H9 (cell line): ENCODE measurements around the gene TFF3. TPM values are rescaled to one million over a fixed set of nuclear protein-coding genes. Genes with fewer than 3 reads are reported as not detected.

Source experiments
- DNase-seq: peaks from one replicate; pipeline ENCODE4 v3.0.0-alpha.2; 2017
- H2AFZ ChIP-seq: one replicate; pipeline ENCODE4 v1.6.1; 2013; ENCODE audit warnings: mild to moderate bottlenecking, low read length, control low read depth, moderate library complexity
- H2AK5ac ChIP-seq: 2 replicates; pipeline ENCODE4 v1.6.1; 2013; ENCODE audit warnings: low read length, control low read depth, mixed read lengths; ENCODE audit not compliant: insufficient read length
- H2BK120ac ChIP-seq: one replicate; pipeline ENCODE4 v1.6.1; 2013; ENCODE audit warnings: low read depth, mild to moderate bottlenecking, low read length, control low read depth, inconsistent platforms; ENCODE audit not compliant: poor library complexity, severe bottlenecking
- H2BK12ac ChIP-seq: 2 replicates; pipeline ENCODE4 v1.6.1; 2013; ENCODE audit warnings: low read length, control low read depth, mixed read lengths, low read depth; ENCODE audit not compliant: insufficient read length
- H2BK15ac ChIP-seq: 2 replicates; pipeline ENCODE4 v1.6.1; 2013; ENCODE audit warnings: low read depth, low read length, control low read depth
- H2BK20ac ChIP-seq: one replicate; pipeline ENCODE4 v1.6.1; 2013; ENCODE audit warnings: low read depth, mild to moderate bottlenecking, low read length, control low read depth, inconsistent platforms; ENCODE audit not compliant: poor library complexity, severe bottlenecking
- H2BK5ac ChIP-seq: 2 replicates; pipeline ENCODE4 v1.6.1; 2013; ENCODE audit warnings: low read length, control low read depth, mixed read lengths; ENCODE audit not compliant: insufficient read length
- H3K14ac ChIP-seq: 2 replicates; pipeline ENCODE4 v1.6.1; 2013; ENCODE audit warnings: low read length, control low read depth; ENCODE audit not compliant: insufficient read depth
- H3K18ac ChIP-seq: 2 replicates; pipeline ENCODE4 v1.6.1; 2013; ENCODE audit warnings: low read depth, mild to moderate bottlenecking, mixed read lengths, low read length, control low read depth; ENCODE audit not compliant: insufficient read length
- H3K23ac ChIP-seq: 2 replicates; pipeline ENCODE4 v1.6.1; 2013; ENCODE audit warnings: low read length, control low read depth, mixed read lengths, low read depth; ENCODE audit not compliant: insufficient read length
- H3K23me2 ChIP-seq: 2 replicates; pipeline ENCODE4 v1.6.1; 2013; ENCODE audit warnings: low read depth, mild to moderate bottlenecking, mixed read lengths, low read length, control low read depth; ENCODE audit not compliant: insufficient read length, poor library complexity, severe bottlenecking
- H3K27ac ChIP-seq: 2 replicates; pipeline ENCODE4 v1.5.1; 2013; ENCODE audit warnings: low read length, control low read depth, mixed read lengths, low read depth; ENCODE audit not compliant: insufficient read length
- H3K27me3 ChIP-seq: 2 replicates; pipeline ENCODE4 v1.6.1; 2013; ENCODE audit warnings: low read length, control low read depth, inconsistent platforms; ENCODE audit not compliant: insufficient read depth
- H3K4ac ChIP-seq: 2 replicates; pipeline ENCODE4 v1.6.1; 2013; ENCODE audit warnings: low read depth, mild to moderate bottlenecking, control low read depth, inconsistent platforms, low read length, moderate library complexity
- H3K4me1 ChIP-seq: 2 replicates; pipeline ENCODE4 v1.6.1; 2013; ENCODE audit warnings: low read length, control low read depth, inconsistent platforms; ENCODE audit not compliant: insufficient read depth
- H3K4me2 ChIP-seq: 2 replicates; pipeline ENCODE4 v1.6.1; 2013; ENCODE audit warnings: low read length, control low read depth, mixed read lengths; ENCODE audit not compliant: insufficient read length, insufficient read depth
- H3K56ac ChIP-seq: 2 replicates; pipeline ENCODE4 v1.6.1; 2013; ENCODE audit warnings: low read depth, mild to moderate bottlenecking, mixed read lengths, low read length, control low read depth; ENCODE audit not compliant: insufficient read length
- H3K79me1 ChIP-seq: 2 replicates; pipeline ENCODE4 v1.6.1; 2013; ENCODE audit warnings: low read depth, mild to moderate bottlenecking, moderate library complexity, low read length, control low read depth, inconsistent platforms; ENCODE audit not compliant: insufficient read depth, poor library complexity, severe bottlenecking
- H3K79me2 ChIP-seq: 2 replicates; pipeline ENCODE4 v1.6.1; 2013; ENCODE audit warnings: low read length, control low read depth, inconsistent platforms; ENCODE audit not compliant: insufficient read depth
- H3K9ac ChIP-seq: 2 replicates; pipeline ENCODE4 v1.6.1; 2013; ENCODE audit warnings: low read length, control low read depth, mixed read lengths; ENCODE audit not compliant: insufficient read length; ENCODE audit errors: extremely low read depth
- H3K9me3 ChIP-seq: one replicate; pipeline ENCODE4 v1.6.1; 2013; ENCODE audit warnings: low read depth, low read length, inconsistent platforms; ENCODE audit not compliant: control insufficient read depth
- H3T11ph ChIP-seq: one replicate; pipeline ENCODE4 v1.6.1; 2013; ENCODE audit warnings: mild to moderate bottlenecking, low read length, control low read depth, inconsistent platforms
- H4K20me1 ChIP-seq: one replicate; pipeline ENCODE4 v1.6.1; 2013; ENCODE audit not compliant: control insufficient read depth, insufficient read length, insufficient read depth
- H4K5ac ChIP-seq: 2 replicates; pipeline ENCODE4 v1.6.1; 2013; ENCODE audit warnings: low read depth, mild to moderate bottlenecking, mixed read lengths, low read length, control low read depth; ENCODE audit not compliant: insufficient read length
- H4K8ac ChIP-seq: replicated peaks from 2 replicates; pipeline ENCODE4 v1.6.1; 2013; ENCODE audit warnings: low read length, control low read depth, mixed read lengths, low read depth; ENCODE audit not compliant: insufficient read length
- H4K91ac ChIP-seq: 2 replicates; pipeline ENCODE4 v1.6.1; 2013; ENCODE audit warnings: low read depth, mild to moderate bottlenecking, moderate library complexity, mixed read lengths, low read length, control low read depth; ENCODE audit not compliant: insufficient read length
- H3K27ac Mint-ChIP-seq, 3 experiments: 2 replicates in 2 of 3; 3 replicates in 1 of 3; pipeline ENCODE4 v1.8.0; 2020 to 2021; ENCODE audit warnings: mixed read lengths in 3 of 3, mild to moderate bottlenecking in 1 of 3, moderate library complexity in 1 of 3
- H3K27me3 Mint-ChIP-seq: 2 replicates; pipeline ENCODE4 v1.8.0; 2021; ENCODE audit warnings: low read depth, mild to moderate bottlenecking, moderate library complexity, mixed read lengths
- H3K36me3 Mint-ChIP-seq, 3 experiments: 2 replicates in 2 of 3; 3 replicates in 1 of 3; pipeline ENCODE4 v1.8.0; 2020 to 2021; ENCODE audit warnings: low read depth in 3 of 3, mixed read lengths in 3 of 3; ENCODE audit not compliant: insufficient read depth in 1 of 3
- H3K4me1 Mint-ChIP-seq, 2 experiments: 2 replicates each; pipeline ENCODE4 v1.8.0; 2020; ENCODE audit warnings: mixed read lengths in 2 of 2
- H3K4me3 Mint-ChIP-seq, 2 experiments: 2 replicates in 1 of 2; 3 replicates in 1 of 2; pipeline ENCODE4 v1.8.0; 2020 to 2021; ENCODE audit warnings: mild to moderate bottlenecking in 2 of 2, mixed read lengths in 2 of 2, moderate library complexity in 1 of 2
- H3K9me3 Mint-ChIP-seq, 2 experiments: 2 replicates in 1 of 2; 3 replicates in 1 of 2; pipeline ENCODE4 v1.8.0; 2020; ENCODE audit warnings: mild to moderate bottlenecking in 2 of 2, mixed read lengths in 2 of 2, moderate library complexity in 1 of 2
- WGBS: extraction: QIAGEN DNeasy Blood & Tissue Kit; methylation state at CpG from one replicate; pipeline ENCODE4 v1.1.7; 2013; ENCODE audit warnings: missing lambda C conversion rate, low lambda C conversion rate, mixed read lengths; ENCODE audit not compliant: insufficient read length; ENCODE audit errors: extremely low coverage; 5-methylcytosine and 5-hydroxymethylcytosine counted together
- total RNA-seq: library from RNA; stranded (reverse); gene quantifications from 2 replicates; pipeline ENCODE4 v1.2.1, GENCODE V29; 2021
- TF ChIP-seq, protein P1 (sequence below): fragments of 200-600 bp; sonication (generic); conservative IDR thresholded peaks from 3 replicates; pipeline ENCODE4 v1.8.0; 2021; ENCODE audit warnings: antibody characterized with exemption, mild to moderate bottlenecking

The TFF3 gene
- total RNA-seq, 1 experiment from 2014 or later, result 1.5 TPM

GRCh38 chr21:42319851-42320572 lies 4.8 kb upstream of the TFF3 start:
- no peak overlapping the region for H4K91ac ChIP-seq
- H2BK5ac ChIP-seq, result no peak overlapping the region
- no peaks in the 10 kb centered on the region for H3K79me1 ChIP-seq
- Mint-ChIP-seq H3K9me3 (peaks cover 0 to 2% of the 10 kb centered on the region in 2 experiments; a peak in 1 of 5 replicates), H3K36me3 (no peaks in the 10 kb centered on the region), H3K4me3 (no peak overlapping the region), H3K4me1 (peaks cover 35 to 37% of the 10 kb centered on the region in 2 experiments), H3K27ac (no peak overlapping the region), H3K27me3 (peaks cover 3% of the 10 kb centered on the region; the same call in 1 of the 2 replicates)
- H3K23me2 ChIP-seq, result no peaks in the 10 kb centered on the region
- no peak overlapping the region for H3T11ph ChIP-seq
- no CpG with 5 or more reads among the region's 17 CpGs for WGBS
- peak overlapping the region; percentile 2; the same call in 1 of the 2 replicates for H3K14ac ChIP-seq
- no peaks in the 10 kb centered on the region for H3K27me3 ChIP-seq
- H3K18ac ChIP-seq, result no peak overlapping the region
- H3K56ac ChIP-seq, result no peak overlapping the region
- H2AK5ac ChIP-seq, result no peak overlapping the region
- no peak overlapping the region for H2BK20ac ChIP-seq
- H2BK15ac ChIP-seq, result no peak overlapping the region
- peaks cover 7% of the 10 kb centered on the region; the same call in 1 of the 2 replicates for H3K4me1 ChIP-seq
- no peak overlapping the region for H3K9ac ChIP-seq
- H3K23ac ChIP-seq, result no peak overlapping the region
- no peak overlapping the region for H2BK12ac ChIP-seq
- H3K9me3 ChIP-seq, result no peaks in the 10 kb centered on the region
- no peak overlapping the region for H4K8ac ChIP-seq
- no peak overlapping the region for H2AFZ ChIP-seq
- H4K20me1 ChIP-seq, result no peaks in the 10 kb centered on the region
- H3K27ac ChIP-seq, result no peak overlapping the region
- no peak overlapping the region for H4K5ac ChIP-seq
- no peaks in the 10 kb centered on the region for H3K79me2 ChIP-seq
- no peak overlapping the region for H3K4me2 ChIP-seq
- no peak overlapping the region for H2BK120ac ChIP-seq
- no peak overlapping the region for H3K4ac ChIP-seq
- TF ChIP-seq, protein P1, sequence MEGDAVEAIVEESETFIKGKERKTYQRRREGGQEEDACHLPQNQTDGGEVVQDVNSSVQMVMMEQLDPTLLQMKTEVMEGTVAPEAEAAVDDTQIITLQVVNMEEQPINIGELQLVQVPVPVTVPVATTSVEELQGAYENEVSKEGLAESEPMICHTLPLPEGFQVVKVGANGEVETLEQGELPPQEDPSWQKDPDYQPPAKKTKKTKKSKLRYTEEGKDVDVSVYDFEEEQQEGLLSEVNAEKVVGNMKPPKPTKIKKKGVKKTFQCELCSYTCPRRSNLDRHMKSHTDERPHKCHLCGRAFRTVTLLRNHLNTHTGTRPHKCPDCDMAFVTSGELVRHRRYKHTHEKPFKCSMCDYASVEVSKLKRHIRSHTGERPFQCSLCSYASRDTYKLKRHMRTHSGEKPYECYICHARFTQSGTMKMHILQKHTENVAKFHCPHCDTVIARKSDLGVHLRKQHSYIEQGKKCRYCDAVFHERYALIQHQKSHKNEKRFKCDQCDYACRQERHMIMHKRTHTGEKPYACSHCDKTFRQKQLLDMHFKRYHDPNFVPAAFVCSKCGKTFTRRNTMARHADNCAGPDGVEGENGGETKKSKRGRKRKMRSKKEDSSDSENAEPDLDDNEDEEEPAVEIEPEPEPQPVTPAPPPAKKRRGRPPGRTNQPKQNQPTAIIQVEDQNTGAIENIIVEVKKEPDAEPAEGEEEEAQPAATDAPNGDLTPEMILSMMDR, result 0 out of 3 replicates have a peak, but pooled peaks have one; percentile 22
- peak; percentile 52 for DNase-seq
